Jurkat, Clone E6-1 (cell line): ENCODE data around the gene ZDHHC11B. TPM values are rescaled to one million over a fixed set of nuclear protein-coding genes. Genes with fewer than 3 reads are reported as not detected.
"Not testable (repeated sequence)": the region's sequence is repeated elsewhere in the genome, so short reads cannot be mapped to it uniquely, and the experiment has no call there.

ENCODE experiments used
- DNase-seq: peaks from one replicate; pipeline ENCODE4 v3.0.0-alpha.2; 2011; ENCODE audit warnings: low read depth, low spot score
- H3K4me3 ChIP-seq: 2 replicates; pipeline ENCODE4 v1.5.1; 2011; ENCODE audit warnings: mild to moderate bottlenecking, low read length, control low read depth, moderate library complexity
- polyA plus RNA-seq: library from polyadenylated mRNA; unstranded; fragments of >200 nt; gene quantifications from one replicate; pipeline ENCODE4 v1.2.1, GENCODE V29; 2012; ENCODE audit warnings: missing spikeins; ENCODE audit not compliant: insufficient read length, insufficient read depth

The ZDHHC11B gene, protein sequence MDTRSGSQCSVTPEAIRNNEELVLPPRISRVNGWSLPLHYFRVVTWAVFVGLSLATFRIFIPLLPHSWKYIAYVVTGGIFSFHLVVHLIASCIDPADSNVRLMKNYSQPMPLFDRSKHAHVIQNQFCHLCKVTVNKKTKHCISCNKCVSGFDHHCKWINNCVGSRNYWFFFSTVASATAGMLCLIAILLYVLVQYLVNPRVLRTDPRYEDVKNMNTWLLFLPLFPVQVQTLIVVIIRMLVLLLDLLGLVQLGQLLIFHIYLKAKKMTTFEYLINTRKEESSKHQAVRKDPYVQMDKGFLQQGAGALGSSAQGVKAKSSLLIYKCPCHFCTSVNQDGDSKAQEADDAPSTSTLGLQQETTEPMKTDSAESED
- 1.6 TPM for polyA plus RNA-seq

DNA sequence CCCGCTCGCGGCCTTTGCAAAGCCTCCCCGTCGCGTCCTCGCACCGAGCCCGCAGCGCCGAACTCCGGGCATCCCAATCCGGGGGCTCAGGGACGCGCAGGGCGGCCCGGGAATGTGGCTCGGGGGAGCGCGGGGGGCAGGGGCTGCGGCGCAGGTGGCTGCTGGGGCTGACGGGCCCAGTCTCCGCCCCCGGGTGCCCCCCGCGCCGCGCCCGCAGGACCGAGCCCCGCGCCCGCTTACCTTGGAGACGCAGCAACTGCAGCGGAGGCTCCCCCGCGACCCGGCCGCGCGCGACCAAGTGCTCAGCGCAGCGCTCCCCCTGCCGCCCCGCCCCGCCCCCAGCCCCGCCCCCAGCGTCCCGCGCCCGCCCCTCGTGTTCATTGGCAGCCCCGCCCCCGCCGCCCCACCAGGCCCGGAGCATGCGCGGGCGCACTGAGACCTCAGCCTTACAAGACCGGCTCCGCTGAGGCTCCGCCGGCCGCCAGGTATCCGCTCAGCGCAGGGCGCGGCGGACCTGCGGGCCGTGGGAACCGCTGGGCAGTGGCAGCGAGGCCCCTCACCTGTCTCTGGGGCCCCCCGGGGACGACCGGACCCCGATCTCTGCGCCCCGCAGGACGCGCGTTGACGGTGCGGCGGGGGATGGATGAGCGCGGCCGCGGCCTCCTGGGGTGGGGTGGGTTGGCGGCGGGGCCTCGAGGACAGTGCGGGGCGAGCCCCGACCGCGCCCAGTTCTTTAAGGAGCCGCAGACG, at the start of gene ZDHHC11B:
Gene ZDHHC11B, minus strand, starts transcription at position 302 of the 750 bp plus-strand sequence. CDS start 17,810 bp downstream, outside the sequence.
- peak within 1 kb of the TSS; percentile 65 for H3K4me3 ChIP-seq
- peak; percentile 80 for DNase-seq

DNA sequence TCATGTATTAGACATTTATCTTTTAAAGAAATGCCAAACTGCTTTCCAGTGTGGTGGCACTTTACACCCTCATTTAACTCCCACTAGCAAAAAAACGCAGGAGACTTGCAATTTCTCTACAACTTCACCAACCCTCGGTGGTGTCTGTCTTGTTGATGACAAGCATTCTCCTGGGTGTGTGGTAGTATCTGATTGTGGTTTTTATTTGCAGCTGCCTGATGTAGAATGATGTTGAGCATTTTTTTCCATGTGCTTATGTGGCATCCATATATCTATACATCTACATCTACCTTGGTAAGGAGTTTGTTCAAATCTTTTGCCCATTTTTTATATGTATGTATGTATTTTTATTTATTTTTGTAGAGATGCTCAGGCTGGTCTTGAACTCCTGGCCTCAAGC, 49.5 kb upstream of the ZDHHC11B start:
- peak; percentile 25 for DNase-seq
- not testable (repeated sequence) for H3K4me3 ChIP-seq

DNA sequence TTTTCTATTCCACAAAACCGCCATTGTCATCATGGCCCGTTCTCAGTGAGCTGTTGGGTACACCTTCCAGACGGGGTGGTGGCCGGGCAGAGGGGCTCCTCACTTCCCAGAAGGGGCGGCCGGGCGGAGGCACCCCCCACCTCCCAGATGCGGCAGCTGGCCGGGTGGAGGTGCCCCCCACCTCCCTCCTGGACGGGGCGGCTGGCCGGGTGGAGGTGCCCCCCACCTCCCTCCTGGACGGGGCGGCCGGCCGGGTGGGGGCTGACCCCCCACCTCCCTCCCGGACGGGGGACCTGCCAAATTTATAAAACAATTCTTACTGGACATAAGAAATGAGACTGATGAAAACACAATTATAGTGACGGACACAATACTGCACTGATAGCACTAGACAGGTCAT, 43.7 kb upstream of the ZDHHC11B start:
- not testable (repeated sequence) for DNase-seq, H3K4me3 ChIP-seq

DNA sequence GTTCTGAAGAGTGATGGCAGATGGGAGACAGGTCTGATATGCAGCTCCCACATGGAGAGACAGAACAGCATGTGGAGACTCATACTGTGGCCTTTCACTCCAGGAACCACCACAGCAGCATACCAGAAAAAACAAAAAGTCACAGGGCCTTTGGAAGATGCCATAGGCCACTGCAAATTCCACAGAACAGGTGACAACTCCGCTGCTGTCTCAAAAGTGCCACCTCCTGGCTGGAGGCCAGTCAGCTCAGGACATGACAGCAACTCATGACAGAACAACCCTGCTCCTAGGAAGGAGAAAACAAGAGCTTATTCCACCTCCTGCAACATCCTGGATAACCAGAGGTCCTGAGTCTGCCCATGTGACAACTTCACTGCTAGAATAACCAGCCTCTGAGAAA, 41.0 kb upstream of the ZDHHC11B start:
- not testable (repeated sequence) for H3K4me3 ChIP-seq, DNase-seq

DNA sequence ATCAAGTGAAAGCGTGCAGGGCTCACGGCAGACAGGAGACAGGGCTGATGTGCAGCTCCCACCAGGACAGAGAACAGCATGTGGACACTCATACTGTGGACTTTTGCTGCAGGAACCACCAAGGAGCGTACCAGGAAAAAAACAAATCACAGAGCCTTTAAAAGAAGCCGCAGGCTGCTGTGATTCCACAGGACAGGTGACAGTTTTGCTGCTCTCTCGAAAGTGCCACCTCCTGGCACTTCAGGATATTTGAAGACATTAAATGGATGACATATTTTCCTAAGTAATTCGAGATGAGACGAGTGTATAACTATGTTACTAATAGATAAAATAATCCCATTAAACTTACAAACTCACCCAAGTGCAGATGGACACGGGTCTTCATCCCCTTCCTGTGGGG, 37.0 kb upstream of the ZDHHC11B start:
- DNase-seq: no peak
- H3K4me3 ChIP-seq: no peak overlapping the region

DNA sequence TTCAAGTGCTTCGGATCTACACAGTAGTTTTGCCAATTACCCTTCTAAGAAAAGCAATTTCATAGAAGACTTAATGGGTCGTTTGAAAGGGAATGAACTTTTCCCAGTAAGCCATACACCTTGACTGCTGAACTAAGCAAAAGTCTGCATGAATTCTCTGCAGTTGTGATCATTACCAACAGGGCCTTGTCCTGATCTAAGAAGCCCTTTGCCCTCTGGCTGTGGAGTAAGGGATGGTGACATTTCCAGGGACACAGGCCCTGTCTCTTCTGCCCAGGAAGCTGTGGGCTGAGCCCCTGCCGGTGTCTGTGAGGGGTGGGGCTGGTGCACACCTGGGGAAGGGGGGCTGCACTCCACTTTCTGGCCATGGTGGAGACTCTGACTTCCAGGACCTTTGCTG, 35.7 kb upstream of the ZDHHC11B start:
- DNase-seq: no peak
- H3K4me3 ChIP-seq: no peak overlapping the region

DNA sequence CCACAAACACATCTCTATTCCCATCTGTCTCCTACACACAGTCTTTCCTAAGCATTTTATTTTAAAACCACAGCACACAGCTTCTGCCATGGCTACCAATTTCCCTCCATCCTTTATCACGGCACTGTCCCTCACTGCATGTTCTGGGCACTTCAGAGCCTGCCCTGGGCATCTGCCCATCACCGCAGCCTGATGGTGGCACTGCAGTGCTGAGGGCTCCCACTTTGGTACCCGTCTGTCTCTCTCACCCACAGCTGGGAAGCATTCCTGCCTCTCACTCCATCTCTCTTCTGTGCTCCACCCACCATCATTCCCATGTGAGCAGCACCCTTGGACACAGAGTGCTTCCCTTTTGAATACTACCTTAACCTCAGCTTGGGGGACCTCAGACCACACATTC, 34.5 kb upstream of the ZDHHC11B start:
- no peak overlapping the region for H3K4me3 ChIP-seq
- no peak for DNase-seq

DNA sequence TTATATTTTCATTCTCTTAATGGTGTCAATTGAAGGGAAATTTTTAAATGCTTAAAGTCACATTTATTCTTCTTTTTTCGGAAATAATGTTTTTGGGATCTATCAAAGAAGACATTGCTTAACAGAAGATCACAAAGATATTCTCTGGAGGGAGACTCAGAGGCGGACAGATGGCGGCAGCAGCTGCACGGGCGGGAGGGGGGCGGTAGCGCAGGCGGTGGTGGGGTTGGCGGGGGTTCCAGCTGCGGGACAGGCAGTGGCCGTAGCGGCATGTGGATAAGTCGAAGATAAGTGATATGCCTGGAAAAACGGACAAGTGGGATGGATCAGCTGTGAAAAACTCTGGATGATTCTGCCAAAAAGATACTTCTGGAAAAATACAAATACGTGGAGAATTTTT, 31.6 kb upstream of the ZDHHC11B start:
- DNase-seq: no peak
- no peak overlapping the region for H3K4me3 ChIP-seq

DNA sequence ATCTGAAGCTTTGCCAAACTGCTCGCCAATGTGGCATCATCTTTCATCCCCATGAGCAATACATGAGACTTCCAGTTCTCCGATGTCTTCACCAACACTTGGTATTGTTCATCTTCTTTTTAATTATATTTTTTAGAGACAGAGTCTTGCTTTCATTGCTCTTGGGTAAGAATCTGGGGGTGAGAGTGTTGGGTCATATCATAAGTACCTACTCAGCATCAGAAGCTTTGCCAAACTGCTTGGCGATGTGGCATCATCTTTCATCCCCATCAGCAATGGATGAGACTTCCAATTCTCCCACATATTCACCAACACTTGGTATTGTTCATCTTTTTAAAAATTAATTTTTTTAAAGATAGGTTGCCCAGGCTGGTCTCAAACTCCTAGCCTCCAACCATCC, 30.9 kb upstream of the ZDHHC11B start:
- no peak for DNase-seq
- H3K4me3 ChIP-seq: no peak overlapping the region

DNA sequence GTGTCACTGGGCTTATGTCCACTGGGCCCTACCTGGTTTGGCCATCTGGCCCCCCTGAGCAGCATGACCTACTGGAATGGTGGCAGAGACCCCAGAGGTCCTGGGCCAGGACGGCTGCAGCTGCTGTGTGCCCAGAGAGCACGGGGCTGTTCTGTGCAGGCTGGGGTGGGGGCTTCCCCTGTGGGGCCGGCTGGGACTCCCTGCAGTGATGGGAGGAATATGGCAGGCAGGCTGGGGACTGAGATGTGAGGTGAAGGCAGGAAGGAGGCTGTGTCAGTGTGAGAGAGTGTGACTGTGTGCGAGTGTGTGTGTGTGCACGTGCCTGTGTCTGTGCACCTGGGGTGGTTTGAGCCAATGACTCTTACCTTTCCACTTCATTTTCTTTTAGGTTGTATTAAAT, 29.0 kb upstream of the ZDHHC11B start:
- not testable (repeated sequence) for H3K4me3 ChIP-seq, DNase-seq

DNA sequence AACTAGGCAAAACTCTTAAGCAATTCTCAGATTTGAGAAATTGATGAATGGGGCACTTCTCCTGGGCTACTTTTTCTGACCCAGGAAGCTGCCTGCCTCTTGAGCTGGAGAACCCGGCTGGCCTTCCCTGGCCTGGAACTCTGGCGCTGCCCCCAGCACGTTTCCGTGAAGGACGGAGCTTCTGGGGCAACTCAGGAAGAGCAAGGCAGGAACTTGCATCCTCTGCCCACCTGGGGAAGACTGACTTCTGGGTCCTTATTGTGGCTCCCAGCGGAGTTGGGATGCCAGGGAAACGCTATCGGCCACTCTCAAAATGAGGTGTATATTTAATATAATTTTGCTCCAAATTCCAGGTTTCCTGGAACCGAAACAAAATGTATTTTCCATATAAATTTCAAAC, 26.9 kb upstream of the ZDHHC11B start:
- not testable (repeated sequence) for H3K4me3 ChIP-seq, DNase-seq

DNA sequence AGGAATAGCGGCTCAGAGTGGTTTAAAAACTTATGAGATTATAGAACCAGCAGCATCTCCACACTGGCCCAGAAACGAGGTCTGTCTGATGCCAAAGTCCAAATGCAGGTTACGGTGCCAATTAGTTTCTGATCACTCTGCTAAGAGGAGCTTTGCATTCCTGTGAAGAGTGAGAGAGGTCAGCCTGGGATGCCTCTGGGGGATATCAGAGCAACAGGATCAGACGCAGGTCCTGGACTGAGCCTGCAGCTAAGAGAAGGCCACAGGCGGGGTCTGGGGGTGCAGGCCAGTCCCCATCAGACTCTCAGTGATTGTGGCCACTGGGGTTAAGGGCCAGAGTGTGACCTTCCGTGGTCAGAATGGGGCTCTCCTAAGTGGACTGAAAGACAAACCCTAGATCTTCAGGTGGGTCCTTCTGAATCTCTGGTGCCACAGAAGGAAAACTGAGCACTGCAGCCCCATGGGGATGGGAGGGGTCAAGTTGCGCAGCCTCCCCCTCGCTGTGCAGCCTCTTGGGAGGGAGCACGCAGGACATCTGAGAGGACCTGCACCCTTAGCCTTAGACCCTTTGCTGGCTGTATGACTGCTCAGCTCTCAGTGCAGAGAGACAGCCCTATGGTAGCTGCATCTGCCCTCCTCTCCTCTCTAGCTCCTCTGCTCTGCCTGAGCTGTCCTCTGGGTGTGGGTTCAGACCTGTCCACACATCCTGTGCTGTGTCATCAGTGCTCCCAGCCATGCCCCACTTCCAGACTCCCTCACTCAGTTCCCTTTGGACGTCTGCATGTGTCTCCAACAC, 23.4 kb upstream of the ZDHHC11B start:
- DNase-seq: not testable (repeated sequence)

DNA sequence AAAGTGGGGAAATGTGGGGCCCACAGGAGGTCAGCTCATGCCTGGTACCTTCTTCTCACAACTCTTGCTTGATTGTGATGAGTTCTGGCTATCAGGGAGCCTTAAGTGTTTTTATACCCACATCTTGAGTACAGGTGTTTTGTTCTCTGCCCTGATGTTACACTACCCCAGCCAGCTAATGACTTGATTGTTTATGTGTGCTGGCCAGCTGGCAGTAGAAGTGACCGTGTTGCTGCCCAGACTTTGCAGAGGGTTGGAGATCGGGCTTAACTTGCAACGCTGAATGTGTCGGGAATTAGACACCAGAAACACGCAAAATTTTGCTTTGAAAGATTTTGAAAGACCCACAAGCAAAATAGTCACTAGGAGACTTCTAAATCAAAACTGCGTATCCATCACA, 16.9 kb upstream of the ZDHHC11B start:
- no peak overlapping the region for H3K4me3 ChIP-seq
- no peak for DNase-seq

More for the DNA sequence above, 23.4 kb upstream of the ZDHHC11B start:
- H3K4me3 ChIP-seq: not testable (repeated sequence)

DNA sequence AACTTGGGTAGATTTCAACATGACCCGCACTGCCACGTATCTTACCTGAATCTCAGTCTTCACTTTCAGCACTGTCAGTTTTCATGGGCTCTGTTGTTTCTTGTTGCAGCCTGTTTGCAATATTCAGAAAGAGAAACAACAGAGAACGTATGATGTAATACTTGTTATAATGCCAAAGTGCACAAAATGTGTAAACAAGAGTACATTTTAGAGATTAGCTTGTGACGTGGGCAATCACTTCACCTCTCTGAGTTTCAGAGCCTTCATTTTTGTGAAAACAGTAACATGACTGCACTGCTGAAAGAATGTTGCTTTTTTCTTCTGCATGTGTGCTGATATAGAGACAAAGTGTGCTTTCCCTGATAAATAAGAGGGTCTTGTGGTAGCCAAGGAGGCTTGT, 16.5 kb upstream of the ZDHHC11B start:
- not testable (repeated sequence) for H3K4me3 ChIP-seq, DNase-seq

DNA sequence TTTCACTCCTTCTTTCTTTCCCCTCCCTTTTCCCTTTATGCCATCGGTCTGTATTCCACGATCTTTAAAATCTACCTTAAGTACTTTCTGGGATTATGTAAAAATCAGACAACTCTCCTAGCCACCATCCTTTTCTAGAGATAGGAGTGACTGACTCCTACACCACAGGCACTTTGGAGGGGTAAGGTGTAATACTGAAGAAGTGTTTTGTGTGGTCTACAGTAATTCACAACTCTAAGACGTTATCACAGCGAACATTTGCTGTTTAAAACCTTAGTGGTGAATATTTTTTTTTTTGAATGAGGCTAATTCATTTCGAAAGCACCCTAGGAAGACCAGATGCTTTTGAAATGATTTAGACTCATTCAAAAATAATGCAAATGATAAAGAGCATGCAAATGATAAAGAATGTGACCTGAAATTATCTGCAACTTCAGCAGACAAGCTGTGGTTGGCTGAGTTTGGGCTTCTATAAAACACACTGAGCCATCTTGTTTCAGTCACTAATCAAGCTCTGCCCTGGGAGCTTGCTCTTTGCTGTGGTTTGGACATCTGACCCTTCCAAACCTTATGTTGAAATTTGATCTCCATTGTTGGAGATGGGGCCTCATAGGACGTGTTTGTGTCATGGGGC, 14.1 kb upstream of the ZDHHC11B start:
- not testable (repeated sequence) for H3K4me3 ChIP-seq, DNase-seq

DNA sequence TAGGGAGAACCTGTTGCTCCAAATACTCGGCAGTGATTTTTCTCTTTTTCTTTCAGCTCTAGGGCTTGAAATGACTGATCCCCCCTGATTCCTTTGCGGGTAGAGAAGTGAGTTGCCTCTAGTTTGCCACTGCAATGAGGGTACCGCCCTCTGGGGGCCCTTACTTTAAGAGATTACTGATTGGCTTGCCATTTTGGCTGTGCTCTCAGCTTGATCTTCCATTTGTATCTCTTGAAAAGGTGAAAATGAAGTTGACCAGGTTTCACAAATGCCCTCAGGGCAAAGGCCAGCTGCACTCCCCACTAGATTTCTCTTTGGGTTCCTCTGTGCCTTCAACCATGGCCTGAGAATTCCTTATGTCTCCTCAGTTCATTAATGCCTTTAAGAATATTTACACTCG, 13.5 kb upstream of the ZDHHC11B start:
- DNase-seq, H3K4me3 ChIP-seq: not testable (repeated sequence)

DNA sequence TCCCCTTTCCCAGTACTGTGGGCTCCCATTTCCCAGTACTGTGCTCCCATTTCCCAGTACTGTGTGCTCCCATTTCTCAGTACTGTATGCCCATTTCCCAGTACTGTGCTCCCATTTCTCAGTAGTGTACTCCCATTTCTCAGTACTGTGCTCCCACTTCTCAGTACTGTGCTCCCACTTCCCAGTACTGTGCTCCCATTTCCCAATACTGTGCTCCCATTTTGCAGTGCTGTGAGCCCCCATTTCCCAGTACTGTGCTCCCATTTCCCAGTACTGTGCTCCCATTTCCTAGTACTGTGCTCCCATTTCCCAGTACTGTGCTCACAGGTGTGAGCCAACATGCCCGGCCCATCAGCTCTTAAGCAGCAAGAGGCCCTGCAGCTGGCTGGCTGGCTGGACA, 11.3 kb upstream of the ZDHHC11B start:
- DNase-seq: not testable (repeated sequence)

DNA sequence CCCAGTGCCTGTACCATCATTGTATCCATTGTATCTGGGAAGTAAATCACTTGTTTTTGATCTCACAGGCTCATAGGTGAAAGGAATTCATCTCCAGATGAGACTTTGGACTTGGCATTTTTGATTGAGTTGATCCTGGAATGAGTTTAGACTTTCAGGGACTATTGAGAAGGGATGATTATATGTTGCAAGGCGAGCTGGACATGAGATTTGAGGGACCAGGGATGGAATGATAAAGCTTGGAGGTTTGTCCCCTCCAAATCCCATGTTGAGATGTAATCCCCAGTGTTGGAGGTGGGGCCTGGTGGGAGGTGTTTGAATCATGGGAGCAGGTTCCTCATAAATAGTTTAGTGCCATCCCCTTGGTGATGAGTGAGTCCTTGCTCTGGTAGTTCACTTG, 10.4 kb upstream of the ZDHHC11B start:
- not testable (repeated sequence) for H3K4me3 ChIP-seq, DNase-seq

More for the DNA sequence above, 11.3 kb upstream of the ZDHHC11B start:
- not testable (repeated sequence) for H3K4me3 ChIP-seq

DNA sequence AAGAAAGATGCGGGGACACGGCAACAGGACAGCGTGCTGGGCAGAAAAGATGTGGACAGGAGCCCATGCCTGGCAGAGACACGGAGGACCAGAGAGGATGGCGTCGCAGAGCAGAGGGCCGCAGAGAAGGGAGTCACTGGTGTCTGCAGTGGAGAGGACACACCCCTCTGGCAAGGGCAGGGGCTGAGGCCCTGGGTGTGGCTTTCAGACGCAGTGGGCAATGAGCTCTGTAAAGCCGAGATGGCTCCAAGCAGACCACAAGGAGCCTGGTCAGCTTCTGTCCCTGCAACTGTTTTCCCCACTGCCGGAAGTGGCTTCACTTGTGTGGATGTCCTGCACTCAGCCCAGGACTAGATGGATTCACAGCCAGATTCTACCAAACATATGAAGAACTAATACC, 4.2 kb upstream of the ZDHHC11B start:
- not testable (repeated sequence) for H3K4me3 ChIP-seq

More for the DNA sequence above, 4.2 kb upstream of the ZDHHC11B start:
- not testable (repeated sequence) for DNase-seq
